GM23338 (cell line): ENCODE data around the gene MBOAT1.

Experiments
- CREB1 ChIP-seq: fragments of 250-450 bp; sonication (Bioruptor Pico); IDR thresholded peaks from 2 replicates; pipeline ENCODE4 v1.5.0; 2020; ENCODE audit warnings: low read depth, mild to moderate bottlenecking, moderate library complexity
- EZH2 ChIP-seq: fragments of 200-600 bp; sonication (generic); IDR thresholded peaks from one replicate; pipeline ENCODE4 v1.8.0; 2017; ENCODE audit warnings: antibody characterized with exemption, mild to moderate bottlenecking, low read depth; ENCODE audit not compliant: unreplicated experiment
- EZH2phosphoT487 ChIP-seq: fragments of 200-600 bp; sonication (generic); IDR thresholded peaks from one replicate; pipeline ENCODE4 v1.8.1; 2018; ENCODE audit warnings: antibody characterized with exemption; ENCODE audit not compliant: unreplicated experiment
- JUNB ChIP-seq: IDR thresholded peaks from one replicate; pipeline ENCODE4 v1.6.1; 2016; ENCODE audit warnings: antibody characterized with exemption; ENCODE audit not compliant: unreplicated experiment
- NANOG ChIP-seq: IDR thresholded peaks from 2 replicates; pipeline ENCODE4 v1.6.1; 2016; ENCODE audit warnings: antibody characterized with exemption, borderline replicate concordance
- POLR2AphosphoS5 ChIP-seq: IDR thresholded peaks from 2 replicates; pipeline ENCODE4 v1.6.1; 2016; ENCODE audit warnings: antibody characterized with exemption, low read depth
- STAT1 ChIP-seq: IDR thresholded peaks from one replicate; pipeline ENCODE4 v1.6.1; 2016; ENCODE audit warnings: antibody characterized with exemption; ENCODE audit not compliant: unreplicated experiment
- ZNF114 ChIP-seq: fragments of 250-450 bp; sonication (Bioruptor Pico); IDR thresholded peaks from 2 replicates; pipeline ENCODE4 v1.5.0; 2020; ENCODE audit warnings: mild to moderate bottlenecking, moderate library complexity
- ZNF331 ChIP-seq: fragments of 250-450 bp; sonication (Bioruptor Pico); IDR thresholded peaks from 2 replicates; pipeline ENCODE4 v1.5.0; 2020; ENCODE audit warnings: low read depth, mild to moderate bottlenecking, moderate library complexity
- TF ChIP-seq, protein P1 (sequence below), 2 experiments: fragments of 200-600 bp in 1 of 2; sonication (generic) in 1 of 2; conservative IDR thresholded peaks; 2 replicates each; pipeline versions ENCODE4 v1.5.1 to v1.6.1; 2016 to 2017; ENCODE audit warnings: antibody characterized with exemption in 2 of 2, low read depth in 2 of 2, mild to moderate bottlenecking in 2 of 2, moderate library complexity in 1 of 2
- TF ChIP-seq, protein P2 (sequence below): IDR thresholded peaks from 2 replicates; pipeline ENCODE4 v1.6.1; 2016; ENCODE audit warnings: antibody characterized with exemption
- TF ChIP-seq, protein P3 (sequence below): IDR thresholded peaks from one replicate; pipeline ENCODE4 v1.6.1; 2018; ENCODE audit warnings: antibody characterized with exemption; ENCODE audit not compliant: unreplicated experiment
- TF ChIP-seq, protein P4 (sequence below): fragments of 250-450 bp; sonication (Bioruptor Pico); IDR thresholded peaks from 2 replicates; pipeline ENCODE4 v1.5.0; 2020; ENCODE audit warnings: mild to moderate bottlenecking, moderate library complexity

DNA sequence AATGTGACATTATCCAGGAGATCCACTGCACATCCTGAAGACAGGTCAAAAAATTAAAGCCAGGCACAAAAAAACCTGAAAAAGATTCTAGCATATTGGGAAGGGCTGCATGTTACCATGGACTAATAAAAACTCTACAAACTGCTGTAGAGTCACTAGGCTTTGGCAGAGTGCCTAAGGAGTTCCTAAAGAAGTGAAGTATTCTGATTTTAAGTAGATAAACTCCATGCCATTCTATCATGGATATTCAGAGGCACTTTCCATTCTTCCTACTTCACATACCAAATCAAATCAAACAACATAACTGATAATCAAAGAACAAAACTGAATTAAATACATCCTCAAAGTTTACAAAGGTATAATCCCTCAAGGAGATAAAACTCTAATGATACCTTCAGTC is 3.0 kb upstream of the MBOAT1 start:
- TF ChIP-seq, protein P1, sequence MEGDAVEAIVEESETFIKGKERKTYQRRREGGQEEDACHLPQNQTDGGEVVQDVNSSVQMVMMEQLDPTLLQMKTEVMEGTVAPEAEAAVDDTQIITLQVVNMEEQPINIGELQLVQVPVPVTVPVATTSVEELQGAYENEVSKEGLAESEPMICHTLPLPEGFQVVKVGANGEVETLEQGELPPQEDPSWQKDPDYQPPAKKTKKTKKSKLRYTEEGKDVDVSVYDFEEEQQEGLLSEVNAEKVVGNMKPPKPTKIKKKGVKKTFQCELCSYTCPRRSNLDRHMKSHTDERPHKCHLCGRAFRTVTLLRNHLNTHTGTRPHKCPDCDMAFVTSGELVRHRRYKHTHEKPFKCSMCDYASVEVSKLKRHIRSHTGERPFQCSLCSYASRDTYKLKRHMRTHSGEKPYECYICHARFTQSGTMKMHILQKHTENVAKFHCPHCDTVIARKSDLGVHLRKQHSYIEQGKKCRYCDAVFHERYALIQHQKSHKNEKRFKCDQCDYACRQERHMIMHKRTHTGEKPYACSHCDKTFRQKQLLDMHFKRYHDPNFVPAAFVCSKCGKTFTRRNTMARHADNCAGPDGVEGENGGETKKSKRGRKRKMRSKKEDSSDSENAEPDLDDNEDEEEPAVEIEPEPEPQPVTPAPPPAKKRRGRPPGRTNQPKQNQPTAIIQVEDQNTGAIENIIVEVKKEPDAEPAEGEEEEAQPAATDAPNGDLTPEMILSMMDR (conservative IDR thresholded peaks at IDR 0.05; ENCODE audit: low read depth in 2 of 2): no peak
- TF ChIP-seq EZH2 (no peak), CREB1 (CRISPR knock-in tag) (no peak), EZH2phosphoT487 (no peak), ZNF114 (CRISPR knock-in tag) (no peak), POLR2AphosphoS5 (no peak), JUNB (no peak), ZNF331 (no peak), NANOG (no peak), STAT1 (no peak)
- TF ChIP-seq, protein P2, sequence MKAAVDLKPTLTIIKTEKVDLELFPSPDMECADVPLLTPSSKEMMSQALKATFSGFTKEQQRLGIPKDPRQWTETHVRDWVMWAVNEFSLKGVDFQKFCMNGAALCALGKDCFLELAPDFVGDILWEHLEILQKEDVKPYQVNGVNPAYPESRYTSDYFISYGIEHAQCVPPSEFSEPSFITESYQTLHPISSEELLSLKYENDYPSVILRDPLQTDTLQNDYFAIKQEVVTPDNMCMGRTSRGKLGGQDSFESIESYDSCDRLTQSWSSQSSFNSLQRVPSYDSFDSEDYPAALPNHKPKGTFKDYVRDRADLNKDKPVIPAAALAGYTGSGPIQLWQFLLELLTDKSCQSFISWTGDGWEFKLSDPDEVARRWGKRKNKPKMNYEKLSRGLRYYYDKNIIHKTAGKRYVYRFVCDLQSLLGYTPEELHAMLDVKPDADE: no peak
- TF ChIP-seq, protein P3, sequence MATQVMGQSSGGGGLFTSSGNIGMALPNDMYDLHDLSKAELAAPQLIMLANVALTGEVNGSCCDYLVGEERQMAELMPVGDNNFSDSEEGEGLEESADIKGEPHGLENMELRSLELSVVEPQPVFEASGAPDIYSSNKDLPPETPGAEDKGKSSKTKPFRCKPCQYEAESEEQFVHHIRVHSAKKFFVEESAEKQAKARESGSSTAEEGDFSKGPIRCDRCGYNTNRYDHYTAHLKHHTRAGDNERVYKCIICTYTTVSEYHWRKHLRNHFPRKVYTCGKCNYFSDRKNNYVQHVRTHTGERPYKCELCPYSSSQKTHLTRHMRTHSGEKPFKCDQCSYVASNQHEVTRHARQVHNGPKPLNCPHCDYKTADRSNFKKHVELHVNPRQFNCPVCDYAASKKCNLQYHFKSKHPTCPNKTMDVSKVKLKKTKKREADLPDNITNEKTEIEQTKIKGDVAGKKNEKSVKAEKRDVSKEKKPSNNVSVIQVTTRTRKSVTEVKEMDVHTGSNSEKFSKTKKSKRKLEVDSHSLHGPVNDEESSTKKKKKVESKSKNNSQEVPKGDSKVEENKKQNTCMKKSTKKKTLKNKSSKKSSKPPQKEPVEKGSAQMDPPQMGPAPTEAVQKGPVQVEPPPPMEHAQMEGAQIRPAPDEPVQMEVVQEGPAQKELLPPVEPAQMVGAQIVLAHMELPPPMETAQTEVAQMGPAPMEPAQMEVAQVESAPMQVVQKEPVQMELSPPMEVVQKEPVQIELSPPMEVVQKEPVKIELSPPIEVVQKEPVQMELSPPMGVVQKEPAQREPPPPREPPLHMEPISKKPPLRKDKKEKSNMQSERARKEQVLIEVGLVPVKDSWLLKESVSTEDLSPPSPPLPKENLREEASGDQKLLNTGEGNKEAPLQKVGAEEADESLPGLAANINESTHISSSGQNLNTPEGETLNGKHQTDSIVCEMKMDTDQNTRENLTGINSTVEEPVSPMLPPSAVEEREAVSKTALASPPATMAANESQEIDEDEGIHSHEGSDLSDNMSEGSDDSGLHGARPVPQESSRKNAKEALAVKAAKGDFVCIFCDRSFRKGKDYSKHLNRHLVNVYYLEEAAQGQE: no peak
- TF ChIP-seq, protein P4, sequence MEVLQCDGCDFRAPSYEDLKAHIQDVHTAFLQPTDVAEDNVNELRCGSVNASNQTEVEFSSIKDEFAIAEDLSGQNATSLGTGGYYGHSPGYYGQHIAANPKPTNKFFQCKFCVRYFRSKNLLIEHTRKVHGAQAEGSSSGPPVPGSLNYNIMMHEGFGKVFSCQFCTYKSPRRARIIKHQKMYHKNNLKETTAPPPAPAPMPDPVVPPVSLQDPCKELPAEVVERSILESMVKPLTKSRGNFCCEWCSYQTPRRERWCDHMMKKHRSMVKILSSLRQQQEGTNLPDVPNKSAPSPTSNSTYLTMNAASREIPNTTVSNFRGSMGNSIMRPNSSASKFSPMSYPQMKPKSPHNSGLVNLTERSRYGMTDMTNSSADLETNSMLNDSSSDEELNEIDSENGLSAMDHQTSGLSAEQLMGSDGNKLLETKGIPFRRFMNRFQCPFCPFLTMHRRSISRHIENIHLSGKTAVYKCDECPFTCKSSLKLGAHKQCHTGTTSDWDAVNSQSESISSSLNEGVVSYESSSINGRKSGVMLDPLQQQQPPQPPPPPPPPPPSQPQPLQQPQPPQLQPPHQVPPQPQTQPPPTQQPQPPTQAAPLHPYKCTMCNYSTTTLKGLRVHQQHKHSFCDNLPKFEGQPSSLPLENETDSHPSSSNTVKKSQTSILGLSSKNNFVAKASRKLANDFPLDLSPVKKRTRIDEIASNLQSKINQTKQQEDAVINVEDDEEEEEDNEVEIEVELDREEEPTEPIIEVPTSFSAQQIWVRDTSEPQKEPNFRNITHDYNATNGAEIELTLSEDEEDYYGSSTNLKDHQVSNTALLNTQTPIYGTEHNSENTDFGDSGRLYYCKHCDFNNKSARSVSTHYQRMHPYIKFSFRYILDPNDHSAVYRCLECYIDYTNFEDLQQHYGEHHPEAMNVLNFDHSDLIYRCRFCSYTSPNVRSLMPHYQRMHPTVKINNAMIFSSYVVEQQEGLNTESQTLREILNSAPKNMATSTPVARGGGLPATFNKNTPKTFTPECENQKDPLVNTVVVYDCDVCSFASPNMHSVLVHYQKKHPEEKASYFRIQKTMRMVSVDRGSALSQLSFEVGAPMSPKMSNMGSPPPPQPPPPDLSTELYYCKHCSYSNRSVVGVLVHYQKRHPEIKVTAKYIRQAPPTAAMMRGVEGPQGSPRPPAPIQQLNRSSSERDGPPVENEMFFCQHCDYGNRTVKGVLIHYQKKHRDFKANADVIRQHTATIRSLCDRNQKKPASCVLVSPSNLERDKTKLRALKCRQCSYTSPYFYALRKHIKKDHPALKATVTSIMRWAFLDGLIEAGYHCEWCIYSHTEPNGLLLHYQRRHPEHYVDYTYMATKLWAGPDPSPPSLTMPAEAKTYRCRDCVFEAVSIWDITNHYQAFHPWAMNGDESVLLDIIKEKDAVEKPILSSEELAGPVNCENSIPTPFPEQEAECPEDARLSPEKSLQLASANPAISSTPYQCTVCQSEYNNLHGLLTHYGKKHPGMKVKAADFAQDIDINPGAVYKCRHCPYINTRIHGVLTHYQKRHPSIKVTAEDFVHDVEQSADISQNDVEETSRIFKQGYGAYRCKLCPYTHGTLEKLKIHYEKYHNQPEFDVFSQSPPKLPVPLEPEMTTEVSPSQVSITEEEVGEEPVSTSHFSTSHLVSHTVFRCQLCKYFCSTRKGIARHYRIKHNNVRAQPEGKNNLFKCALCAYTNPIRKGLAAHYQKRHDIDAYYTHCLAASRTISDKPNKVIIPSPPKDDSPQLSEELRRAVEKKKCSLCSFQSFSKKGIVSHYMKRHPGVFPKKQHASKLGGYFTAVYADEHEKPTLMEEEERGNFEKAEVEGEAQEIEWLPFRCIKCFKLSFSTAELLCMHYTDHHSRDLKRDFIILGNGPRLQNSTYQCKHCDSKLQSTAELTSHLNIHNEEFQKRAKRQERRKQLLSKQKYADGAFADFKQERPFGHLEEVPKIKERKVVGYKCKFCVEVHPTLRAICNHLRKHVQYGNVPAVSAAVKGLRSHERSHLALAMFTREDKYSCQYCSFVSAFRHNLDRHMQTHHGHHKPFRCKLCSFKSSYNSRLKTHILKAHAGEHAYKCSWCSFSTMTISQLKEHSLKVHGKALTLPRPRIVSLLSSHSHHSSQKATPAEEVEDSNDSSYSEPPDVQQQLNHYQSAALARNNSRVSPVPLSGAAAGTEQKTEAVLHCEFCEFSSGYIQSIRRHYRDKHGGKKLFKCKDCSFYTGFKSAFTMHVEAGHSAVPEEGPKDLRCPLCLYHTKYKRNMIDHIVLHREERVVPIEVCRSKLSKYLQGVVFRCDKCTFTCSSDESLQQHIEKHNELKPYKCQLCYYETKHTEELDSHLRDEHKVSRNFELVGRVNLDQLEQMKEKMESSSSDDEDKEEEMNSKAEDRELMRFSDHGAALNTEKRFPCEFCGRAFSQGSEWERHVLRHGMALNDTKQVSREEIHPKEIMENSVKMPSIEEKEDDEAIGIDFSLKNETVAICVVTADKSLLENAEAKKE (CRISPR knock-in tag): no peak
